GM12891 (cell line): ENCODE measurements around the gene SMG1.

Experiments used
- PAX5 ChIP-seq: IDR thresholded peaks from 2 replicates; pipeline ENCODE4 v1.6.1; 2011; ENCODE audit warnings: low read length, moderate library complexity, mild to moderate bottlenecking; ENCODE audit not compliant: insufficient read depth, severe bottlenecking
- POLR2A ChIP-seq: IDR thresholded peaks from 2 replicates; pipeline ENCODE4 v1.6.1; 2011; ENCODE audit warnings: low read depth, low read length, control low read depth
- POLR2AphosphoS5 ChIP-seq: IDR thresholded peaks from 2 replicates; pipeline ENCODE4 v1.6.1; 2011; ENCODE audit warnings: low read depth, low read length, control low read depth
- SPI1 ChIP-seq: IDR thresholded peaks from 2 replicates; pipeline ENCODE4 v1.6.1; 2011; ENCODE audit warnings: low read depth, low read length, control low read depth
- TAF1 ChIP-seq: IDR thresholded peaks from 2 replicates; pipeline ENCODE4 v1.6.1; 2011; ENCODE audit warnings: low read depth, low read length, control low read depth

- TF ChIP-seq SPI1: no peak
- TF ChIP-seq POLR2A: no peak
- TF ChIP-seq POLR2AphosphoS5: no peak
- no peak for TF ChIP-seq TAF1
- no peak for TF ChIP-seq PAX5
Observed at GRCh38 chr16:18796377-18796776, 129.8 kb downstream of the SMG1 start.
